T-helper 22 cell (primary cell): Measurements from ENCODE around the gene LRP8.
"Not testable (repeated sequence)": the region's sequence is repeated elsewhere in the genome, so short reads cannot be mapped to it uniquely, and the experiment has no call there.

ENCODE experiments used
- DNase-seq: peaks from one replicate; pipeline ENCODE4 v3.0.0-alpha.2; 2020; ENCODE audit warnings: low read depth

The LRP8 gene

GRCh38 chr1:53210352-53210751 is 117.5 kb downstream of the LRP8 start:
- no peak for DNase-seq

GRCh38 chr1:53207726-53208125 is 120.1 kb downstream of the LRP8 start:
- DNase-seq: no peak

DNA sequence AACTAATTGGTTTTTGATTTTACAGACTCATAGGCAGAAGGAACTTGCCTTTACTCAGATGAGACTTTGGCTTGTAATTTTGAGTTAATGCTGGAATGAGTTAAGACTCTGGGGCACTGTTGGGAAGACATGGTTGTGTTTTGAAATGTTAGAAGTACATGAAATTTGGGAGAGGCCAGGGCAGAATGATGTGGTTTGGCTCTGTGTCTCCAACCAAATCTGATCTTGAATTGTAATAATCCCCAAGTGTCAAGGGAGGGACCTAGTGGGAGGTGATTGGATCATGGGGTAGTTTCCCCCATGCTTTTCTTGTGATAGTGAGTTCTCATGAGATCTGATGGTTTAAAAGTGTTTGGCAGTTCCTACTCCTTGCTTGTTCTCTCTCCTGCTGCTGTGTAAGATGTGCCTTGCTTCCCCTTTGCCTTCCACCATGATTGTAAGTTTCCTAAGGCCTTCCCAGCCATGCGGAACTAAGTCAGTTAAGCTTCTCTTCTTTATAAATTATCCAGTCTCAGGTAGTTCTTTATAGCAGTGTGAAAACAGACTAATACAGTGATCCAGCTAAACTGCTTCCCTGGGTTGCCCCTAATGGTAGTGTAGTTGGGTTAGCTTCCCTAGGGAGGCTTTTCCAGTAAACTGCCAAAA is 121.0 kb downstream of the LRP8 start:
- DNase-seq: no peak

DNA sequence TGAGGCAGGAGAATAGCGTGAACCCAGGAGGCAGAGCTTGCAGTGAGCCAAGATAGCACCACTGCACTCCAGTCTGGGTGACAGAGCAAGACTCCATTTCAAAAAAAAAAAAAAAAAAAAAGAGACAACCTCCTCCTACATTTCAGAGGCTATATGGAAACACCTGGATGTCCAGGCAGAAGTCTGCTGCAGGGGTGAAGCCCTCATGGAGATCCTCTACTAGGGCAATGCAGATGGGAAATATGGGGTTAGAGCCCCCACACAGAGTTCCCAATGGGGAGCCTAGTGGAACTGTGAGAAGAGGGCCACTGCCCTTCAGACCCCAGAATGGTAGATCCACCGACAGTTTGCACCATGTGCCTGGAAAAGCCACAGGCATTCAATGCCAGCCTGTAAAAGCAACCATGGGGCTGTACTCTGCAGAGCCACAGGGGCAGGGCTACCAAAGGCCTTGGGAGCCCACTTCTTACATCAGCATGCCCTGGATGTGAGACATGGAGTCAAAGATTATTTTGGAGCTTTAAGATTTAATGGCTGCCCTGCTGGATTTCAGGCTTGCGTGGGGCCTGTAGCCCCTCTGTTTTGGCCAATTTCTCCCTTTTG is 121.7 kb downstream of the LRP8 start:
- not testable (repeated sequence) for DNase-seq

DNA sequence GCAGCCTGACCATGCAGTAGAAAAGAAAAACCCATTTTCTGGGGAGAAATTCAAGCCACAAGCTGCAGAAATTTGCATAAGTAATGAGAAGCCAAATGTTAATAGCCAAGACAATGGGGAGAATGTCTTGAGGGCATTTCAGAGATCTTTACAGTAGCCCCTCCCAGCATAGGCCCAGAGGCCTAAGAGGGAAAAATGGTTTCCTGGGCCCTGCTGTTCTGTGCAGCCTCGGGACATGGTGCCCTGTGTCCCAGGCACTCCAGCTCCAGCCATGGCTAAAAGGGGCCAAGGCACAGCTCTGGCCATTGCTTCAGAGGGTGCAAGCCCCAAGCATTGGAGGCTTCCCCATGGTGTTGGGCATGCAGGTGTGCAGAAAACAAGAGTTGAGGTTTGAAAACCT is 122.4 kb downstream of the LRP8 start:
- not testable (repeated sequence) for DNase-seq

DNA sequence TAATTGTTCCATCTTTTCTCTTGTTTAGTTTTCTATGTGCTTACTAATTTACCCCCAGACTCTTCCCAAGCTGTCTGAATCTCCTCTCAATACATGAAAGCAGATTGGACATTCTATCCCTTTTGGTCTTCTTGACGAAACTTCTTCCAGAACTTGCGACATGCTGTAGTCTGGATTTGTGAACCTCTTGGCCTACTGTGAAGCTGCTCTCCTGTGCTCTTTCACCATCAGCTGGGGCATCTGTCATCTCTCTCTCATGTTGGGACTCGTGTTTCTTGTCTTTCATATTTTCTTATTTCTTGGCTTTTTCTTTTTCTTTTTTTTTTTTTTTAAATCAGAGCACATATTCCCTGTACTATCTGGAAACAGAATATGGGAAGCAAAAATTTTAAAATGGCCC is 124.4 kb downstream of the LRP8 start:
- DNase-seq: no peak

- no peak for DNase-seq
Observed at GRCh38 chr1:53198241-53198651, 129.6 kb downstream of the LRP8 start.

DNA sequence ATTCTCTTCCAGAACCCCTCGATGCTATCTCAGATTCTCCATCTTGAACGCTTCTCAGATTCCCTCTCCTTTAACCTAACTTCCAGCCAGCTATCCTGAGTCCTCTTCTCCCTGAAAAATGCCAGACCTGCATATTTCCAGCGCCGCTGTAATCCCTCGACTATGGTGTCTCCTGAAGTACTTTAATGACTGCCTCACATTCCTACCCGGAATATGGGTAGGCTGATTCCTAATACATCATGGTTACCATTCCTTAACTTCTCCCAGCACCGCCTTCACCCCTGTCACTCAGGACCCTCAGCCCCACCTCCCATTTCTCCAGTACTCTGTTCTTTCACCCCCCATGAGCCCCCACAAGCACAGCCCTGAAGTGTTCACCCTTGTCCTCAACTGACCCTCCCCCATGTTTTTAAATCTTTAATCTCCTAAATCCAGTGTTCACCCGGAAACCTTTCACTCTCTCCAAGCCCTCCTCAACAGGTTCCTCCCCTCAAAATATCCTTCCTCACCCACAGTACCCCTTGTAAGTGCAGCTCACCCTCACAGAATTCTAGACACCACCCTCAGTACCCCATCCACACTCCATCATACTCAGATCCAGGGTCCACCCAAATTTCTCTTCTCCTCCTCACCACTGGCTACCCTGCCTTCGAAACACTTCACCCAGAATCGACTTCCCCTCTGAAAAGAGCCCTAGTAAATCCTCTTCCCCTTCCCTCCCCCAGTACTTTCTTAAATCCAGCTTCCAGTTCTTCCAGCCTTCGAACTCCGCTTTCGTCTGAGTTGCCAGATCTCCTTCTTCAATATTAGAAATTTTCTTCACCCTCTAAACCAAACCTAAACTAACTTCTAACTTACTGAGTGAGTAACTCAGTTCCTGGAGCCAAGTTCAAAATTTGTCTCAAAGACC is 130.3 kb downstream of the LRP8 start:
- no peak for DNase-seq

GRCh38 chr1:53196485-53197290 is 131.2 kb downstream of the LRP8 start, which contains the start of gene CPT2:
CPT2 (plus strand) TSS chr1:53196824; CDS start chr1:53196944, 120 bp downstream.
- peak; percentile 85 for DNase-seq

GRCh38 chr1:53196017-53196484 is 131.8 kb downstream of the LRP8 start:
- DNase-seq: no peak

- no peak for DNase-seq
Observed at GRCh38 chr1:53195246-53196016, 132.4 kb downstream of the LRP8 start.
